ENCODE results near the gene PSMC3IP.

Gene PSMC3IP

GRCh38 chr17:42537156-42537805 lies 40.2 kb downstream of the PSMC3IP start:
- no peak for DNase-seq

GRCh38 chr17:42536372-42537155 lies 41.0 kb downstream of the PSMC3IP start:
- DNase-seq = peak; percentile 97

- peak; percentile 96 for DNase-seq
Observed at GRCh38 chr17:42536048-42536371, 41.5 kb downstream of the PSMC3IP start, which contains the start of gene NAGLU. NAGLU (plus strand) TSS chr17:42536241; CDS start chr17:42536273, 32 bp downstream.

GRCh38 chr17:42535155-42536047 lies 42.1 kb downstream of the PSMC3IP start:
- DNase-seq = no peak

GRCh38 chr17:42531455-42532354 lies 45.8 kb downstream of the PSMC3IP start:
- peak; percentile 77 for DNase-seq

GRCh38 chr17:42530952-42531454 lies 46.5 kb downstream of the PSMC3IP start:
- no peak for DNase-seq

- DNase-seq = no peak
Observed at GRCh38 chr17:42529061-42529460, 48.5 kb downstream of the PSMC3IP start.

GRCh38 chr17:42527932-42528331 lies 49.6 kb downstream of the PSMC3IP start:
- DNase-seq = no peak

GRCh38 chr17:42526031-42526444 lies 51.5 kb downstream of the PSMC3IP start:
- no peak for DNase-seq

GRCh38 chr17:42525221-42525620 lies 52.3 kb downstream of the PSMC3IP start:
- DNase-seq = no peak

- DNase-seq = no peak
Observed at GRCh38 chr17:42522798-42523278, 54.7 kb downstream of the PSMC3IP start.

Measured in RPMI8226 (cell line).